Parathyroid adenoma (tissue), 2 donors: ENCODE results near the gene AKAP5.

Experiments used
- H2AFZ ChIP-seq: fragments of 300-600 bp; sonication (generic); one replicate; pipeline ENCODE4 v1.7.0; 2017; ENCODE audit warnings: antibody characterized with exemption, mild to moderate bottlenecking
- H3K27ac ChIP-seq: fragments of 300-600 bp; sonication (generic); one replicate; pipeline ENCODE4 v1.7.0; 2017
- H3K27me3 ChIP-seq: fragments of 300-600 bp; sonication (generic); one replicate; pipeline ENCODE4 v1.7.0; 2017; ENCODE audit warnings: low read length; ENCODE audit not compliant: control insufficient read depth, insufficient read depth
- H3K36me3 ChIP-seq: fragments of 300-600 bp; sonication (generic); one replicate; pipeline ENCODE4 v1.7.0; 2017; ENCODE audit warnings: low read length; ENCODE audit not compliant: control insufficient read depth, insufficient read depth
- H3K4me1 ChIP-seq: fragments of 300-600 bp; sonication (generic); one replicate; pipeline ENCODE4 v1.7.0; 2017; ENCODE audit warnings: control low read depth
- H3K4me2 ChIP-seq: fragments of 300-600 bp; sonication (generic); one replicate; pipeline ENCODE4 v1.7.0; 2017; ENCODE audit warnings: low read length
- H3K4me3 ChIP-seq: fragments of 300-600 bp; sonication (generic); one replicate; pipeline ENCODE4 v1.7.0; 2017; ENCODE audit warnings: low read depth, low read length
- H3K79me2 ChIP-seq: fragments of 300-600 bp; sonication (generic); one replicate; pipeline ENCODE4 v1.7.0; 2017; ENCODE audit warnings: control low read depth
- H3K9ac ChIP-seq: fragments of 300-600 bp; sonication (generic); one replicate; pipeline ENCODE4 v1.7.0; 2017; ENCODE audit warnings: mild to moderate bottlenecking
- H3K9me3 ChIP-seq: fragments of 300-600 bp; sonication (generic); one replicate; pipeline ENCODE4 v1.7.0; 2017; ENCODE audit warnings: low read length; ENCODE audit not compliant: control insufficient read depth
- TF ChIP-seq, protein P1 (sequence below): fragments of 300-600 bp; sonication (generic); IDR thresholded peaks from one replicate; pipeline ENCODE4 v1.7.0; 2017; ENCODE audit warnings: antibody characterized with exemption, mild to moderate bottlenecking
- donor health status: primary hyperparathyroidism.

AKAP5 gene

DNA sequence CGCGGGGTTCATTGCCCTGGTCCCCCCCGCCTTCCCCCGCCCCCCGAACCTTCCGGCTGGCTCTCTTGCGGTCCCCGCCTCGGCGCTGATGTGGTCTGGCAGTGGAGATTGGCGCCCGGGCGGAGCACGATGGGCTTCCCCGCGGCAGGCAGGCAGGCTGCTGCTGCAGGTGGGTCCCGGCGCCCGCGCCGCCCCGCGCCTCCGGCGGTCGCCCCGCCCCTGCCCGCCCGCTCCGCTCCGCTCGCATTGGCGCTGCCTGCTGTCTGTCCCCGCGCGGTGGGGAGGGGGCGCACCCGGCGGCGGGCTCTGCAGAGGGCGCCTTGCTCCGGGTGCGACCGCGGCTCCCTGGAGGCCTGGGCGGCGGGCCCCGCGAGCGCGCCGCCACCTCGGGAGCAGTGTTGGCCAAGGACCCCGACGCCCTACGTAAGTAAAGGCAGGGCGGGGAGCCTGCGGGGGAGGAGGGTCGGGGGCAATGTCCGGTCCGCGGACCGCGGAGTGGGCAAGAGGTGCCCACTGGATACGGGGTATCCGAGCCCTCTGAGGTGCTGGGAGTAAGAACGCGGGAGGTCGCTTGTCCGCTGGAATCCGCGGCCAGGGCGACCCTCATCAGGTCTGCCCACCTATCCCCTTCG is at the start of gene AKAP5:
Gene AKAP5 (plus strand): TSS at position 309 of the 632 bp plus-strand sequence. CDS start 2,896 bp downstream, outside the sequence.
- H3K4me1 ChIP-seq, result peaks cover 9% of the 10 kb centered on the region
- H3K79me2 ChIP-seq, result no peaks in the 10 kb centered on the region
- H3K9me3 ChIP-seq, result no peaks in the 10 kb centered on the region
- peak within 1 kb of the TSS; percentile 64 for H3K4me3 ChIP-seq
- H3K27ac ChIP-seq, result peak within 1 kb of the TSS; percentile 25
- no peaks in the 10 kb centered on the region for H3K27me3 ChIP-seq
- H2AFZ ChIP-seq, result peak within 1 kb of the TSS; percentile 80
- no peak within 1 kb of the TSS for H3K9ac ChIP-seq
- TF ChIP-seq, protein P1, sequence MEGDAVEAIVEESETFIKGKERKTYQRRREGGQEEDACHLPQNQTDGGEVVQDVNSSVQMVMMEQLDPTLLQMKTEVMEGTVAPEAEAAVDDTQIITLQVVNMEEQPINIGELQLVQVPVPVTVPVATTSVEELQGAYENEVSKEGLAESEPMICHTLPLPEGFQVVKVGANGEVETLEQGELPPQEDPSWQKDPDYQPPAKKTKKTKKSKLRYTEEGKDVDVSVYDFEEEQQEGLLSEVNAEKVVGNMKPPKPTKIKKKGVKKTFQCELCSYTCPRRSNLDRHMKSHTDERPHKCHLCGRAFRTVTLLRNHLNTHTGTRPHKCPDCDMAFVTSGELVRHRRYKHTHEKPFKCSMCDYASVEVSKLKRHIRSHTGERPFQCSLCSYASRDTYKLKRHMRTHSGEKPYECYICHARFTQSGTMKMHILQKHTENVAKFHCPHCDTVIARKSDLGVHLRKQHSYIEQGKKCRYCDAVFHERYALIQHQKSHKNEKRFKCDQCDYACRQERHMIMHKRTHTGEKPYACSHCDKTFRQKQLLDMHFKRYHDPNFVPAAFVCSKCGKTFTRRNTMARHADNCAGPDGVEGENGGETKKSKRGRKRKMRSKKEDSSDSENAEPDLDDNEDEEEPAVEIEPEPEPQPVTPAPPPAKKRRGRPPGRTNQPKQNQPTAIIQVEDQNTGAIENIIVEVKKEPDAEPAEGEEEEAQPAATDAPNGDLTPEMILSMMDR, result no peak
- H3K36me3 ChIP-seq, result no peaks in the 10 kb centered on the region
- peak within 1 kb of the TSS; percentile 93 for H3K4me2 ChIP-seq

- no peaks in the 10 kb centered on the region for H3K36me3 ChIP-seq
- no peak overlapping the region for H3K9ac ChIP-seq
These were observed 48.9 kb upstream of the AKAP5 start for GRCh38 chr14:64416348-64416932.

GRCh38 chr14:64417055-64417770 is 48.1 kb upstream of the AKAP5 start:
- no peak overlapping the region for H2AFZ ChIP-seq
- no peak overlapping the region for H3K4me2 ChIP-seq
- no peaks in the 10 kb centered on the region for H3K9me3 ChIP-seq
- H3K9ac ChIP-seq, result no peak overlapping the region
- no peak overlapping the region for H3K27ac ChIP-seq
- H3K27me3 ChIP-seq, result no peaks in the 10 kb centered on the region
- H3K4me3 ChIP-seq, result no peak overlapping the region
- H3K36me3 ChIP-seq, result no peaks in the 10 kb centered on the region
- TF ChIP-seq, protein P1, result no peak
- H3K79me2 ChIP-seq, result no peaks in the 10 kb centered on the region
- H3K4me1 ChIP-seq, result no peaks in the 10 kb centered on the region

More at GRCh38 chr14:64416348-64416932, 48.9 kb upstream of the AKAP5 start:
- no peaks in the 10 kb centered on the region for H3K27me3 ChIP-seq
- H3K27ac ChIP-seq, result no peak overlapping the region
- H3K4me3 ChIP-seq, result no peak overlapping the region
- H3K79me2 ChIP-seq, result no peaks in the 10 kb centered on the region
- H2AFZ ChIP-seq, result no peak overlapping the region
- no peak overlapping the region for H3K4me2 ChIP-seq
- H3K4me1 ChIP-seq, result no peaks in the 10 kb centered on the region
- TF ChIP-seq, protein P1, result no peak
- no peaks in the 10 kb centered on the region for H3K9me3 ChIP-seq

DNA sequence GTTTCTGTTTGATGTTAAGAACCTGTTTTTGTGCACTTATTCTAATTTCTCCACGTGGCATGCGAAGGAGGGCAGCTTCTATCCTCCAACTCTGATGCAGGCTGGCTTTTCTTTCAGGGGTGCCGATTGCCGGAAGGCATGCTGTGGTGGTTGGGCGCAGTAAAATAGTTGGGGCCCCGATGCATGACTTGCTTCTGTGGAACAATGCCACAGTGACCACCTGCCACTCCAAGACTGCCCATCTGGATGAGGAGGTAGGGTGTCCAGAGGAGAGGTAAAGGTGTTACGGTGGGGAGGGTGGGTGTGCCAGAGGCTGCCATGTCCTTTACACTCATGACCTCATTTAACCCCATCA is 47.6 kb upstream of the AKAP5 start:
- no peak overlapping the region for H3K27ac ChIP-seq
- H3K36me3 ChIP-seq, result no peaks in the 10 kb centered on the region
- no peaks in the 10 kb centered on the region for H3K27me3 ChIP-seq
- H2AFZ ChIP-seq, result no peak overlapping the region
- H3K4me1 ChIP-seq, result no peaks in the 10 kb centered on the region
- no peak overlapping the region for H3K4me2 ChIP-seq
- H3K9me3 ChIP-seq, result no peaks in the 10 kb centered on the region
- H3K79me2 ChIP-seq, result no peaks in the 10 kb centered on the region
- no peak overlapping the region for H3K4me3 ChIP-seq
- TF ChIP-seq, protein P1, result no peak
- no peak overlapping the region for H3K9ac ChIP-seq
